Mucosa of descending colon (tissue), 3 donors: Measurements from ENCODE around the gene ECE2. TPM values are rescaled to one million over a fixed set of nuclear protein-coding genes. Genes with fewer than 3 reads are reported as not detected.

Experiments
- ATAC-seq: fragments of 200-7000 bp; cut with Tn5 transposase; one replicate; pipeline ENCODE4 v1.9.1; 2020; ENCODE audit warnings: mild to moderate bottlenecking, moderate library complexity
- DNase-seq, 3 donors: peaks; one replicate each; pipeline ENCODE4 v3.0.0-alpha.2; 2020
- H3K36me3 ChIP-seq: fragments of 200-600 bp; one replicate; pipeline ENCODE4 v1.8.0; 2021; ENCODE audit warnings: low read depth, mild to moderate bottlenecking
- H3K4me1 ChIP-seq: fragments of 200-600 bp; one replicate; pipeline ENCODE4 v1.8.0; 2021; ENCODE audit warnings: low read depth, mild to moderate bottlenecking
- H3K4me3 ChIP-seq: fragments of 200-600 bp; one replicate; pipeline ENCODE4 v1.8.0; 2021; ENCODE audit warnings: mild to moderate bottlenecking
- H3K9me3 ChIP-seq: fragments of 200-600 bp; one replicate; pipeline ENCODE4 v1.8.0; 2021; ENCODE audit warnings: mild to moderate bottlenecking
- CTCF ChIP-seq: fragments of 200-600 bp; IDR thresholded peaks from one replicate; pipeline ENCODE4 v1.8.0; 2022; ENCODE audit warnings: antibody characterized with exemption, mild to moderate bottlenecking
- intact Hi-C, 2 donors: fragments of 100-400 bp; cut with DNase I in 1 of 2; cut with micrococcal nuclease in 1 of 2; formaldehyde crosslinking; loops; one replicate each; pipeline versions ENCODE4 v1.11.0 to v1.11.1; 2022; cut with DNase I, micrococcal nuclease
- total RNA-seq, 3 donors: library from RNA; stranded (reverse); fragmentation: NEBNext Ultra II Directional in 2 of 3; extraction: Animal tissue kit (Norgen Biotek cat#: 25700) in 2 of 3; gene quantifications; one replicate each; pipeline versions ENCODE4 v1.2.1 to v1.2.4, GENCODE V29; 2021 to 2023
- donor health status: DM: no; HTN: no; CAD: no; lungs with moderate emphysema.
- donor health status: DM: no; HTN: no; CAD: no.
- donor health status: DM: no; HTN: yes; CAD: no.

ECE2 gene
- total RNA-seq, 3 donors from 2014 or later, result 0.19 to 2.2 TPM; not detected in 1

DNA sequence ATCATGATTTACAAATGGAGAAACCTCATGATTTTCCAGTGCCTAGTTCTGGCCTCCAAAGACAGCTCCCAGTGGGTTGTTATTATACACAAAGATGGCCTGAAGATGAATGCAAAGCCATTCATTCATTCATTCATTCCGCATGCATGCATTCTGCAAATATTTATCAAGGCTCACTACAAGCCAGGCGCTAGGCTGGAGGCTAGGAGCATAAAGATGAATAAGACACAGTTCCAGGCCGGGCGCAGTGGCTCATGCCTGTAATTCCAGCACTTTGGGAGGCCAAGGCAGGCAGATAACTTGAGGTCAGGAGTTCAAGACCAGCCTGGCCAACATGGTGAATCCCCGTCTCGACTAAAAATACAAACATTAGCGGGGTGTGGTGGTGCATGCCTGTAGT, 20.8 kb downstream of the ECE2 start:
- DNase-seq, result no peak
- ATAC-seq, result no peak
- intact Hi-C loops, result no loop called here
- peaks cover 11% of the 10 kb centered on the region for H3K4me1 ChIP-seq
- no peaks in the 10 kb centered on the region for H3K9me3 ChIP-seq
- H3K4me3 ChIP-seq, result no peak overlapping the region
- H3K36me3 ChIP-seq, result peaks cover 5% of the 10 kb centered on the region
- TF ChIP-seq CTCF, result no peak

DNA sequence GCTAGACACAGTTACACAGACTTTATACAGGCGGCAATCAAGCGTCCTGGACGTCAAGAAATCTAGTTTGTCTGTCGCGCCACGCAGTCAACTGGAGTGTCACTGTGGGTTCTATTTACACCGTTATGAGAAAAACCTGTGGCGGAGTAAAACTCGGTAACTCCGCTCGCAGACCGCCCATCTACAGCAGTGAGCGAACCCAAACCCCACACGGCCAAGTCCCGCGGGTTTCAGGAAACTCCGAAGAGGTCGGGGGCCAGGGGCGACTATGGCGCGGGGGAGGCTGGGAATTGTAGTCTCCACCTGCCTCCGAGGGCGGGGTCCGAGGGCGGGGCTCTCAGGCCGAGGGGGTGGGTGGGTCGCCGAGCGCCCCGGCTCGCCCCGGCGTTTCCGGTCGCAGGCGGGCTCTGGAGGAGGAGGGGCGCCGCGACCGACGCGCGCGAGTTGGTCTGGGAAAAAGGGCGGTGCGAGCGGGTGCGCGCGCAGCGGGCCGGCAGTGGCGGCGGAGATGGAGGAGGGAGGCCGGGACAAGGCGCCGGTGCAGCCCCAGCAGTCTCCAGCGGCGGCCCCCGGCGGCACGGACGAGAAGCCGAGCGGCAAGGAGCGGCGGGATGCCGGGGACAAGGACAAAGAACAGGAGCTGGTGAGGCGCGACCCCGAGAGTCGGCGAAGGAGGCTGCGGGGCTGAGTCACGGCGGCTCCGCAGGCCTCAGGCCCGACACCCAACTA, 23.1 kb downstream of the ECE2 start, which contains the start of gene PSMD2:
Gene PSMD2 (plus strand): TSS at position 483 of the 729 bp plus-strand sequence. CDS start 26 bp downstream, at position 509.
- H3K9me3 ChIP-seq, result no peaks in the 10 kb centered on the region
- peak within 1 kb of the TSS; percentile 50 for H3K4me3 ChIP-seq
- TF ChIP-seq CTCF, result no peak
- DNase-seq, result peak; percentile 98 to 99 (median 99)
- ATAC-seq, result peak; percentile 99
- H3K36me3 ChIP-seq, result peaks cover 15% of the 10 kb centered on the region
- intact Hi-C loops, result no loop called here
- peaks cover 11% of the 10 kb centered on the region for H3K4me1 ChIP-seq

- ATAC-seq (peak; percentile 18), DNase-seq (no peak)
- H3K9me3 ChIP-seq, result no peaks in the 10 kb centered on the region
- H3K4me1 ChIP-seq, result peaks cover 11% of the 10 kb centered on the region
- TF ChIP-seq CTCF, result no peak
- intact Hi-C loops, result no loop called here
- H3K4me3 ChIP-seq, result peak overlapping the region; percentile 50
- H3K36me3 ChIP-seq, result peaks cover 15% of the 10 kb centered on the region
Measured at GRCh38 chr3:184299488-184300377, 23.9 kb downstream of the ECE2 start.

GRCh38 chr3:184300378-184300720, 24.5 kb downstream of the ECE2 start:
- Histone ChIP-seq H3K4me3 (no peak overlapping the region), H3K36me3 (peaks cover 15% of the 10 kb centered on the region), H3K4me1 (peaks cover 11% of the 10 kb centered on the region), H3K9me3 (no peaks in the 10 kb centered on the region)
- no peak for ATAC-seq
- no peak for DNase-seq
- TF ChIP-seq CTCF, result no peak
- intact Hi-C loops, result no loop called here

- no peak for DNase-seq
- peaks cover 30% of the 10 kb centered on the region for H3K36me3 ChIP-seq
- H3K4me3 ChIP-seq, result no peak overlapping the region
- ATAC-seq, result peak; percentile 48
- peaks cover 11% of the 10 kb centered on the region for H3K4me1 ChIP-seq
- H3K9me3 ChIP-seq, result no peaks in the 10 kb centered on the region
- intact Hi-C loops, result no loop called here
- no peak for TF ChIP-seq CTCF
Measured at GRCh38 chr3:184305577-184305976, 29.8 kb downstream of the ECE2 start.
